Panc1 (cell line): ENCODE measurements around the gene VWA8.

Source experiments
- CTCF ChIP-seq: fragments of 450-650 bp; IDR thresholded peaks from 2 replicates; pipeline ENCODE4 v1.5.1; 2017; ENCODE audit warnings: mild to moderate bottlenecking
- POLR2AphosphoS5 ChIP-seq: IDR thresholded peaks from 2 replicates; pipeline ENCODE4 v1.6.1; 2012; ENCODE audit warnings: mild to moderate bottlenecking, low read depth, low read length, moderate library complexity
- TCF7L2 ChIP-seq: IDR thresholded peaks from 2 replicates; pipeline ENCODE4 v1.6.1; 2011; ENCODE audit warnings: mild to moderate bottlenecking, low read depth, low read length, inconsistent platforms

DNA sequence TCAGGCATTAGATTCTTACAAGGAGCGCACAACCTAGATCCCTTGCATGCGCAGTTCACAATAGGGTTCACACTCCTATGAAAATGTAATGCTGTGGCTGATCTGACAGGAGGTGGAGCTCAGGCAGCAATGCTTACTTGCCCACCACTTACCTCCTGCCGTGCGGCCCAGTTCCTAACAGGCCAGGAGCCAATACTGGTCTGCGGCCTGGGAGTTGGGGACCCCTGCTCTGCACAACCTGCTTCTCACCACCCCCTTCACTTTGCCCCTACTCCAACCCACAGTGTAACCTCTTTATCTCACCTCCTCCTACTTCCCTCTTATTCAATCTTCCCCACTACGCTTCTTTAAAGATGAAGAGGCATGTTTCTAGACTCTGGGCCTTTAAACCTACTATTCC lies 263.3 kb downstream of the VWA8 start:
- no peak for TF ChIP-seq CTCF
- TF ChIP-seq TCF7L2 = no peak
- TF ChIP-seq POLR2AphosphoS5 = no peak
